GM12865 (cell line): ENCODE results near the gene GAK.

ENCODE experiments used
- DNase-seq: peaks from one replicate; pipeline ENCODE4 v3.0.0; 2010; ENCODE audit warnings: low read depth
- H3K4me3 ChIP-seq: 2 replicates; pipeline ENCODE4 v1.5.1; 2011; ENCODE audit warnings: mild to moderate bottlenecking, low read depth, low read length, control low read depth
- CTCF ChIP-seq: IDR thresholded peaks from 2 replicates; pipeline ENCODE4 v1.5.1; 2011; ENCODE audit warnings: low read length, control low read depth, low read depth, inconsistent platforms; ENCODE audit not compliant: insufficient read depth; ENCODE audit errors: missing control alignments

The GAK gene

GRCh38 chr4:860561-860960 lies 71.6 kb downstream of the GAK start:
- TF ChIP-seq CTCF = no peak
- no peak overlapping the region for H3K4me3 ChIP-seq
- no peak for DNase-seq

GRCh38 chr4:859496-859895 lies 72.6 kb downstream of the GAK start:
- DNase-seq = no peak
- TF ChIP-seq CTCF = no peak
- H3K4me3 ChIP-seq = no peak overlapping the region

- no peak overlapping the region for H3K4me3 ChIP-seq
- TF ChIP-seq CTCF = no peak
- DNase-seq = no peak
These were observed 73.2 kb downstream of the GAK start for GRCh38 chr4:858831-859451.

- TF ChIP-seq CTCF = no peak
- DNase-seq = no peak
- no peak overlapping the region for H3K4me3 ChIP-seq
These were observed 74.1 kb downstream of the GAK start for GRCh38 chr4:858041-858481.

GRCh38 chr4:857461-857860 lies 74.7 kb downstream of the GAK start:
- no peak overlapping the region for H3K4me3 ChIP-seq
- DNase-seq = no peak
- TF ChIP-seq CTCF = no peak

GRCh38 chr4:856225-856901 lies 75.8 kb downstream of the GAK start:
- no peak for TF ChIP-seq CTCF
- no peak overlapping the region for H3K4me3 ChIP-seq
- no peak for DNase-seq

GRCh38 chr4:855880-856224 lies 76.3 kb downstream of the GAK start:
- DNase-seq = no peak
- no peak for TF ChIP-seq CTCF
- H3K4me3 ChIP-seq = no peak overlapping the region
